Endothelial cell of umbilical vein (primary cell): Measurements from ENCODE around the gene DOCK1. TPM values are rescaled to one million over a fixed set of nuclear protein-coding genes. Genes with fewer than 3 reads are reported as not detected.

Experiments used
- BruUV-seq: library from RNA; stranded (reverse); fragments of 400-500 nt; replicated peaks from 2 replicates; lab custom pipeline; 2021; lab: Mats Ljungman, UMichigan
- CTCF ChIA-PET: fragments of 300-600, 350-600 bp; sonication (Branson Sonifier 250); formaldehyde crosslinking; loops from one replicate; lab custom pipeline; 2021; ENCODE audit warnings: antibody characterized with exemption, inconsistent platforms; lab: Charles Lee
- POLR2A ChIA-PET: fragments of 300-600, 350-600 bp; sonication (Branson Sonifier 250); formaldehyde crosslinking; loops from one replicate; lab custom pipeline; 2021; ENCODE audit warnings: antibody characterized with exemption, inconsistent platforms; lab: Charles Lee
- DNase-seq: peaks from one replicate; pipeline ENCODE4 v3.0.0-alpha.2; 2011; ENCODE audit warnings: low read depth, low spot score
- FAIRE-seq: peaks from 2 replicates; lab custom pipeline; 2011; peaks lifted over from hg19 to GRCh38; lab: Jason Lieb, UNC
- H2AFZ ChIP-seq: 2 replicates; pipeline ENCODE4 v1.6.0; 2012; ENCODE audit warnings: low read depth, low read length, control low read depth, inconsistent platforms
- H3K27ac ChIP-seq: 2 replicates; pipeline ENCODE4 v1.5.1; 2011; ENCODE audit warnings: low read depth, mild to moderate bottlenecking, control low read depth, low read length, moderate library complexity; ENCODE audit not compliant: insufficient read depth
- H3K27me3 ChIP-seq, 2 experiments: 2 replicates each; pipeline versions ENCODE4 v1.6.0 to v1.6.1; 2011; ENCODE audit warnings: low read length in 2 of 2, mixed read lengths in 1 of 2; ENCODE audit not compliant: control insufficient read depth in 2 of 2, insufficient read depth in 2 of 2
- H3K36me3 ChIP-seq, 2 experiments: 2 replicates in 1 of 2; 3 replicates in 1 of 2; pipeline ENCODE4 v1.5.1; 2011; ENCODE audit warnings: low read length in 2 of 2, mild to moderate bottlenecking in 1 of 2, moderate library complexity in 1 of 2; ENCODE audit not compliant: control insufficient read depth in 2 of 2, insufficient read depth in 2 of 2; ENCODE audit errors: extremely low read depth in 1 of 2
- H3K4me1 ChIP-seq: 3 replicates; pipeline ENCODE4 v1.5.1; 2011; ENCODE audit warnings: mild to moderate bottlenecking, low read length; ENCODE audit not compliant: control insufficient read depth, insufficient read depth; ENCODE audit errors: extremely low read depth
- H3K4me2 ChIP-seq: 2 replicates; pipeline ENCODE4 v1.6.1; 2011; ENCODE audit warnings: low read length, control low read depth, mixed read lengths; ENCODE audit not compliant: insufficient read depth
- H3K4me3 ChIP-seq, 3 experiments: fragments of 200-600 bp in 1 of 3; sonication (generic), shearing (Covaris generic) in 1 of 3; replicated peaks in 1 of 3; 2 replicates each; pipeline ENCODE4 v1.5.1; 2011 to 2016; ENCODE audit warnings: control low read depth in 3 of 3, low read length in 3 of 3, mild to moderate bottlenecking in 2 of 3, inconsistent platforms in 1 of 3, low read depth in 1 of 3, moderate library complexity in 1 of 3; ENCODE audit not compliant: insufficient read depth in 1 of 3
- H3K79me2 ChIP-seq: 2 replicates; pipeline ENCODE4 v1.6.0; 2012; ENCODE audit warnings: low read length, inconsistent platforms; ENCODE audit not compliant: control insufficient read depth, insufficient read depth
- H3K9ac ChIP-seq: replicated peaks from 2 replicates; pipeline ENCODE3; 2011; ENCODE audit warnings: low read length, control low read depth; ENCODE audit not compliant: insufficient read depth; ENCODE audit errors: extremely low read depth
- H3K9me1 ChIP-seq: replicated peaks from 3 replicates; pipeline ENCODE4 v1.6.0; 2011; ENCODE audit warnings: mild to moderate bottlenecking, low read length; ENCODE audit not compliant: control insufficient read depth, insufficient read depth; ENCODE audit errors: extremely low read depth
- H3K9me3 ChIP-seq: replicated peaks from 2 replicates; pipeline ENCODE4 v1.5.1; 2012; ENCODE audit warnings: low read length, inconsistent platforms; ENCODE audit not compliant: control insufficient read depth, insufficient read depth
- H4K20me1 ChIP-seq: replicated peaks from 2 replicates; pipeline ENCODE3; 2011; ENCODE audit warnings: mild to moderate bottlenecking, low read length; ENCODE audit not compliant: control insufficient read depth, insufficient read depth; ENCODE audit errors: extremely low read depth
- CTCF ChIP-seq, 2 donors: IDR thresholded peaks; 1 replicate in 1 of 2; 2 replicates in 1 of 2; pipeline ENCODE4 v1.5.1; 2011; ENCODE audit warnings: low read length in 2 of 2, mild to moderate bottlenecking in 2 of 2, moderate library complexity in 2 of 2, control low read depth in 1 of 2, inconsistent platforms in 1 of 2, low read depth in 1 of 2; ENCODE audit not compliant: insufficient read depth in 1 of 2; ENCODE audit errors: extremely low read depth in 1 of 2
- EZH2 ChIP-seq: IDR thresholded peaks from 2 replicates; pipeline ENCODE4 v1.6.1; 2012; ENCODE audit warnings: borderline replicate concordance, low read depth, mild to moderate bottlenecking, moderate library complexity, low read length, inconsistent platforms; ENCODE audit not compliant: severe bottlenecking
- FOS ChIP-seq: IDR thresholded peaks from 2 replicates; pipeline ENCODE4 v1.6.1; 2011; ENCODE audit warnings: mild to moderate bottlenecking, low read length, moderate library complexity, borderline replicate concordance; ENCODE audit not compliant: insufficient read depth
- GATA2 ChIP-seq: IDR thresholded peaks from 2 replicates; pipeline ENCODE4 v1.7.0; 2011; ENCODE audit warnings: low read depth, mild to moderate bottlenecking, moderate library complexity, mixed read lengths, low read length; ENCODE audit not compliant: insufficient read length, insufficient read depth
- JUN ChIP-seq: IDR thresholded peaks from 2 replicates; pipeline ENCODE4 v1.6.1; 2011; ENCODE audit warnings: borderline replicate concordance, low read depth; ENCODE audit not compliant: insufficient read length, insufficient read depth
- MAX ChIP-seq: IDR thresholded peaks from 2 replicates; pipeline ENCODE4 v1.6.1; 2011; ENCODE audit not compliant: insufficient read depth, insufficient read length
- MYC ChIP-seq: IDR thresholded peaks from one replicate; pipeline ENCODE4 v1.6.1; 2011; ENCODE audit warnings: mild to moderate bottlenecking, low read depth, low read length
- POLR2A ChIP-seq: IDR thresholded peaks from 2 replicates; pipeline ENCODE4 v1.6.1; 2012; ENCODE audit warnings: low read depth, mild to moderate bottlenecking, control low read depth, low read length
- POLR2AphosphoS5 ChIP-seq: IDR thresholded peaks from 2 replicates; pipeline ENCODE4 v1.6.1; 2012; ENCODE audit warnings: low read depth, mild to moderate bottlenecking, control low read depth, low read length, moderate library complexity; ENCODE audit not compliant: insufficient read depth
- dilution Hi-C: fragments of 300-500 bp; cut with MboI; formaldehyde crosslinking; loops from one replicate; pipeline ENCODE4 v1.15.0; 2019; ENCODE audit warnings: low sequenced_read_pairs; ENCODE audit not compliant: extremely low pct_ligation_motif_present
- intact Hi-C: fragments of 100-400 bp; cut with micrococcal nuclease; formaldehyde crosslinking; loops from one replicate; pipeline ENCODE4 v1.10.0; 2022
- polyA plus RNA-seq, 4 experiments: library from polyadenylated mRNA; depleted of rRNA in 3 of 4; stranded (reverse) in 3 of 4; unstranded in 1 of 4; fragments of >200 nt; gene quantifications; 2 replicates each; pipeline versions ENCODE4 v1.2.1 to v1.2.3, GENCODE V29; 2011 to 2012; ENCODE audit warnings: missing spikeins in 1 of 4
- total RNA-seq: library from RNA; stranded (reverse); gene quantifications from 2 replicates; pipeline ENCODE4 v1.2.3, GENCODE V29; 2021

DOCK1 gene
- total and polyA plus RNA-seq, 2 donors (not counting 3 experiments of a cell fraction or from before 2014, with no cell fraction given), result 22.5 to 83.1 TPM

GRCh38 chr10:127428385-127428980, 523.3 kb downstream of the DOCK1 start:
- POLR2A ChIA-PET, result no interaction called here
- Histone ChIP-seq H3K9me1 (no peaks in the 10 kb centered on the region), H3K4me1 (no peaks in the 10 kb centered on the region), H3K9ac (no peak overlapping the region), H3K4me2 (no peak overlapping the region), H4K20me1 (no peaks in the 10 kb centered on the region), H3K4me3 (no peak overlapping the region), H2AFZ (no peak overlapping the region), H3K79me2 (no peaks in the 10 kb centered on the region), H3K27me3 (no peaks in the 10 kb centered on the region), H3K27ac (no peak overlapping the region), H3K9me3 (no peaks in the 10 kb centered on the region), H3K36me3 (peaks cover 2 to 26% of the 10 kb centered on the region in 2 experiments)
- intact Hi-C loops, result no loop called here
- BruUV-seq, result no TSS peak
- CTCF ChIA-PET, result no interaction called here
- dilution Hi-C loops, result no loop called here
- TF ChIP-seq MAX, result peak; percentile 50
- no peak for TF ChIP-seq JUN
- no peak for TF ChIP-seq FOS
- no peak for TF ChIP-seq POLR2A
- no peak for FAIRE-seq
- no peak for DNase-seq

- dilution Hi-C loops, result no loop called here
- POLR2A ChIA-PET, result no interaction called here
- no peak for FAIRE-seq
Measured at GRCh38 chr10:127429601-127430312, 524.5 kb downstream of the DOCK1 start.

More at GRCh38 chr10:127429601-127430312, 524.5 kb downstream of the DOCK1 start:
- Histone ChIP-seq H3K27me3 (no peaks in the 10 kb centered on the region), H3K9me3 (no peaks in the 10 kb centered on the region), H3K9ac (no peak overlapping the region), H3K4me2 (no peak overlapping the region), H3K79me2 (no peaks in the 10 kb centered on the region), H3K4me1 (no peaks in the 10 kb centered on the region), H3K4me3 (no peak overlapping the region), H3K27ac (no peak overlapping the region), H3K36me3 (peaks cover 2 to 24% of the 10 kb centered on the region in 2 experiments), H3K9me1 (no peaks in the 10 kb centered on the region), H4K20me1 (no peaks in the 10 kb centered on the region), H2AFZ (no peak overlapping the region)
- TF ChIP-seq GATA2 (no peak), EZH2 (no peak), MYC (no peak), FOS (no peak), CTCF (IDR thresholded peaks at IDR 0.05; ENCODE audit: extremely low read depth in 1 of 2, insufficient read depth in 1 of 2, low read depth in 1 of 2, low read length in 2 of 2) (no peak), MAX (no peak), JUN (no peak), POLR2AphosphoS5 (no peak), POLR2A (no peak)
- no TSS peak for BruUV-seq
- CTCF ChIA-PET, result no interaction called here
- DNase-seq, result no peak
- intact Hi-C loops, result no loop called here
